ENCODE measurements around the gene NUDC. TPM values are rescaled to one million over a fixed set of nuclear protein-coding genes. Genes with fewer than 3 reads are reported as not detected.
"Not testable (repeated sequence)": the region's sequence is repeated elsewhere in the genome, so short reads cannot be mapped to it uniquely, and the experiment has no call there.

NUDC gene
- total RNA-seq, 1 experiment from 2014 or later, result 80.9 TPM

- not testable (repeated sequence) for DNase-seq (ENCODE audit: low read depth)
These were observed 68.0 kb downstream of the NUDC start for GRCh38 chr1:26989403-26990109.

GRCh38 chr1:26991310-26992116 lies 70.0 kb downstream of the NUDC start:
- peak; percentile 62 for DNase-seq (ENCODE audit: low read depth)

GRCh38 chr1:26993237-26994019 lies 71.9 kb downstream of the NUDC start, which contains the start of gene TRNP1:
TSS of gene TRNP1 (plus strand) at chr1:26993692. CDS start at chr1:26993787, 95 bp downstream.
- DNase-seq (ENCODE audit: low read depth), result peak; percentile 72

GRCh38 chr1:26994020-26994786 lies 72.7 kb downstream of the NUDC start:
- DNase-seq (ENCODE audit: low read depth), result no peak

GRCh38 chr1:26994787-26995517 lies 73.4 kb downstream of the NUDC start:
- DNase-seq (ENCODE audit: low read depth), result no peak

- DNase-seq (ENCODE audit: low read depth), result no peak
These were observed 74.5 kb downstream of the NUDC start for GRCh38 chr1:26996024-26996423.

Other genes starting within 250 kb of the NUDC start
- 18.1 and 26.2 TPM in 2 replicates for gene ARID1A, start 225.7 kb upstream of the NUDC start, total RNA-seq (2014; rRNA removed; shearing (Covaris generic))
- gene PIGV, start 133.8 kb upstream of the NUDC start, total RNA-seq (2014; rRNA removed; shearing (Covaris generic)), result 13.1 and 17.0 TPM in 2 replicates
- 36.2 and 41.2 TPM in 2 replicates for gene ZDHHC18, start 95.1 kb upstream of the NUDC start, total RNA-seq (2014; rRNA removed; shearing (Covaris generic))
- 0.76 TPM in 1 of 2 replicates, not detected in the other for gene SFN, start 58.6 kb upstream of the NUDC start, total RNA-seq (2014; rRNA removed; shearing (Covaris generic))
- gene GPN2, start 31.5 kb upstream of the NUDC start, total RNA-seq (2014; rRNA removed; shearing (Covaris generic)), result 9.5 and 15.7 TPM in 2 replicates
- gene GPATCH3, start 21.3 kb upstream of the NUDC start, total RNA-seq (2014; rRNA removed; shearing (Covaris generic)), result 5.6 and 14.5 TPM in 2 replicates
- gene NR0B2, start 7.8 kb upstream of the NUDC start, total RNA-seq (2014; rRNA removed; shearing (Covaris generic)), result not detected in 2 replicates
- gene KDF1, start 38.7 kb downstream of the NUDC start, total RNA-seq (2014; rRNA removed; shearing (Covaris generic)), result not detected in 2 replicates
- gene TRNP1, start 71.9 kb downstream of the NUDC start, total RNA-seq (2014; rRNA removed; shearing (Covaris generic)), result 3.9 and 11.6 TPM in 2 replicates
- gene TENT5B, start 91.1 kb downstream of the NUDC start, total RNA-seq (2014; rRNA removed; shearing (Covaris generic)), result 7.1 and 8.7 TPM in 2 replicates
- gene SLC9A1, start 233.4 kb downstream of the NUDC start, total RNA-seq (2014; rRNA removed; shearing (Covaris generic)), result 10.0 and 24.1 TPM in 2 replicates